Measurements from ENCODE around the gene TAF6.

Gene TAF6

DNA sequence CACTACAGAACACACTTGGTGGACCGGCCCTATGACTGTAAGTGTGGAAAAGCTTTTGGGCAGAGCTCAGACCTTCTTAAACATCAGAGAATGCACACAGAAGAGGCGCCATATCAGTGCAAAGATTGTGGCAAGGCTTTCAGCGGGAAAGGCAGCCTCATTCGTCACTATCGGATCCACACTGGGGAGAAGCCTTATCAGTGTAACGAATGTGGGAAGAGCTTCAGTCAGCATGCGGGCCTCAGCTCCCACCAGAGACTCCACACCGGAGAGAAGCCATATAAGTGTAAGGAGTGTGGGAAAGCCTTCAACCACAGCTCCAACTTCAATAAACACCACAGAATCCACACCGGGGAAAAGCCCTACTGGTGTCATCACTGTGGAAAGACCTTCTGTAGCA lies 55.0 kb downstream of the TAF6 start:
- no peak for DNase-seq

- no peak for DNase-seq
Measured at GRCh38 chr7:100063376-100063775, 55.8 kb downstream of the TAF6 start.

- DNase-seq: no peak
Measured at GRCh38 chr7:100061518-100062193, 57.5 kb downstream of the TAF6 start.

DNA sequence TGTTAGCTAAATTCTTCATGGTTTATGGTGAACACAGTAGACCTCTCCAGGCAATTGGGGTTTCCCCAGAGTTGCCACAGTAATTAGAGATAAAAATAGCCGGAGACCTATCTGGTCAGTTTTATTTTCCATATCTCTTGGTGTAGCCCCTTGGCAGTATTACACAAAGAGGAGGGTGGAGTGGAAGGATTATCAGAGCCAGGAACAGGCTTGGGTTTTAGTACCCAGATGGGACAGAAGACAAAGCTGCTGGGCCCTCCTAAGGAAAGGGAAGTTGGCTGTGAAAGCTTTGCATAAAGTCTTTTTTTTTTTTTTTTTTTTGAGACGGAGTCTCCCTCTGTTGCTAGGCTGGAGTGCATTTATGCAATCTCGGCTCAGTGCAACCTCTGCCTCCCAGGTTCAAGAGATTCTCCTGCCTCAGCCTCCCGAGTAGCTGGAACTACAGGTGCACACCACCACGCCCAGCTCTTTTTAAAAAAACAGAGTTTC lies 59.9 kb downstream of the TAF6 start:
- no peak for DNase-seq

All from activated CD4-positive, alpha-beta T cell treated with anti-CD3 and anti-CD28 coated beads, Interleukin-10, Interleukin-2, amounts not matched to agents 100 ng/mL and 50 ng/mL, durations not matched to agents 16 hours and 8 hours (primary cell).